ENCODE results near the gene RGS9BP.
"Not testable (repeated sequence)": the region's sequence is repeated elsewhere in the genome, so short reads cannot be mapped to it uniquely, and the experiment has no call there.

Gene RGS9BP

DNA sequence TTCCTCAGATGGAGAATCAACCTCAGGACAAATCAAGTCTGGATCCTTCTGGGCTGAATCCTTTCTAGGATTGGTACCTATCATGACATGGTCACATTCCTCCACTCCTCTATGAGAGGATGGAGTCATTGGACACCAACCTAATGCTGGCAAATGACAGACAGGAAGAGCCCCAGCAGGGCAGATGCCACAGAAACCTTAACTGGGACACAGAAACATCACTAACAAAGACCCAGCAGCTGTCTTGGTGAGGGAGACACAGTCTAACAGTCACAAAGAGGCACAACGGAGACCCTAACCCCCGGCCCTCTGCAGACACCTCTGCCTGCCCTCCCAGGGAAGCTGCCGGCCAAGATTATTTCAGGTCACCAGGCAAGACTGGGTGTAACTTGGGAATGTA, 2.8 kb upstream of the RGS9BP start:
- DNase-seq = no peak

- no peak for DNase-seq
Observed at GRCh38 chr19:32673573-32673972, 2.1 kb upstream of the RGS9BP start.

DNA sequence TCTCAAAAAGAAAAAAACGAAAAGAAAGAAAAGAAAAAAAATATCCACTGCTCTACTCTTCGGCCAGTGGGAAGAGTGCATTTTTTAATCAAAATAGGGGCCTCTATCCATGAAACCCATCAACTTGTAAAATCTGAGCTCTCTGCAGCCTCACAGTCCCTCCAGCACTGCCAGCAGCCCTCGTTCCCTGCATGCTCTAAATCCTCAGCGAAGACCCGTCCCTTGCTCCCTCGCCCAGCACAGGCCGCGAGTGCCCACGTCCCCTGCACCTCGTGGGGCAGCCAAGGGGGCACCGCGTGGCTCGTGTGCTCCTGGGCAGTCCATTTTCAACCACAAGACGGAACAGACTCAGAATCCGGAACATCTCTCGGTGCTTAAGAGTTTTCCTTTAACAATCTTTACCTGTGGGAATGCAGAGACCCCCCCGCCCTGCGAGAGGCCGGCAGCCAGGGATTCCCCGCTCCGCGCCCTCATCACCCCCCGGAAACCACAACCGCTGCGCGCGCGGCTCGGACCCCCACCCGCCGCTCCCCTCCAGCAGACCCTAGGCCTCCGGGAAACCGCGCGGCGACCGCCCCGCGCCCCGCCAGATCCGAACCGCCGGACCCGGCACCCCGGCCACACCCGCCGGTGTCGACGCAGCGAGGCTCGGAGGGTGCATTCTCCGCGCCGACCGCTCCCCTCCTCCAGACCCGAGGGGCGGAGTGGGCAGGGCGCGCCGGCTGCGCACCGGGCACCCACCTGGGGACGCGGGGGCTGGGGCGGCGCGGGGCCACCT, 1.3 kb upstream of the RGS9BP start:
- DNase-seq = no peak

GRCh38 chr19:32674931-32675719, 523 bp upstream of the RGS9BP start, which contains the start of gene ANKRD27:
Gene ANKRD27 (minus strand): TSS chr19:32675180. CDS start chr19:32659015, 16,165 bp downstream.
- peak; percentile 98 for DNase-seq

DNA sequence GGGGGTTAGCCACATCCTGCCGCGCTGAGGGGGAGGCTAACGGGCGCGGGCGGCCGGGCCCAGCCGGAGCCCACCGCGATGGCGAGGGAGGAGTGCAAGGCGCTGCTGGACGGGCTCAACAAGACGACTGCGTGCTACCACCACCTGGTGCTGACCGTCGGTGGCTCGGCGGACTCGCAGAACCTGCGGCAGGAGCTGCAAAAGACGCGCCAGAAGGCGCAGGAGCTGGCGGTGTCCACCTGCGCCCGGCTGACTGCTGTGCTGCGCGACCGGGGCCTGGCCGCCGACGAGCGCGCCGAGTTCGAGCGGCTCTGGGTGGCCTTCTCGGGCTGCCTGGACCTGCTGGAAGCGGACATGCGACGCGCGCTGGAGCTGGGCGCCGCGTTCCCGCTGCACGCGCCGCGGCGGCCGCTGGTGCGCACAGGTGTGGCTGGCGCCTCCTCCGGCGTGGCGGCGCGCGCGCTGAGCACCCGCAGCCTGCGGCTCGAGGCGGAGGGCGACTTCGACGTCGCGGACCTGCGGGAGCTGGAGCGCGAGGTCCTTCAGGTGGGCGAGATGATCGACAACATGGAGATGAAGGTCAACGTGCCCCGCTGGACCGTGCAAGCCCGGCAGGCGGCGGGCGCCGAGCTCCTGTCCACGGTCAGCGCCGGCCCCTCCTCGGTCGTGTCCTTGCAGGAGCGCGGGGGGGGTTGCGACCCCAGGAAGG, 692 bp downstream of the RGS9BP start:
- no peak for DNase-seq

- DNase-seq = no peak
Observed at GRCh38 chr19:32676895-32677359, 1.3 kb downstream of the RGS9BP start.

- DNase-seq = no peak
Observed at GRCh38 chr19:32677657-32678056, 2.0 kb downstream of the RGS9BP start.

DNA sequence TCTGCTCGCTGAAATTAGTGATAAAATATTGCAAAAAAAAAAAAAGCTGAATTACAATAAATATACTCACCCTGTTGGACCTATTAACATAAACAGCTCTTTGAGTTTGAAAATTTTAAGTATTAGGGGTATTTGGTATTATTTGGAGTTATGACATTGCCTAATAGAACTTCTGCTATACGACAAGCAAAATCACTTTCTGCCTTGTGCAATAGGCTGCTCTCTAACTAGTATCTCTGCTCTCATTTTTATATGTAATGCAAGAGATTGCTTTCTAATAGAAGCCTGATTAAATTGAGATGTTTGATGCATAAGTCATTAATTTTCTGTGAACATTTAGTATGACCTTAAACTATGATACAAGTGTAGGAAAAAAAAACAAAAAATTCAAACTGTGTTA, 5.3 kb downstream of the RGS9BP start:
- DNase-seq = peak; percentile 61

DNA sequence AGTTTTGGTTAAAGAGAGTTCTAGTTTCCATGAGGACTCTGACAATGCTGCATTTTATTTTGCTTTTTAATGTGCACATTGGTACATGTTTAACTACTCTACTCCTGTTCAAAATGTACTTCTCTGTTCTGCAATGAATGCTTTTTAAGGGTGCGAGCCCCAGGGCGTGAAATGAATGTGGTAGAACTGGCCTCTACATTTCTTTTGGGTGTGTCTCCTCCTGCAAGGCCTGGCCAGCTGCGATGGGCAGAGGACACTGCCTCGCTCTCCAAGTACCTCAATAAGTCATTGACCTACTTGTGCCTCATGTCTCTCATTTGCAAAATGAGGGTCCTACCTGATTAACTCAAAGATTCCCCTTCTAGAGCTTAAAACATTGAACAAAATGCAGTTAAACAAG, 6.7 kb downstream of the RGS9BP start:
- DNase-seq = no peak

- DNase-seq = no peak
Observed at GRCh38 chr19:32686847-32687475, 11.3 kb downstream of the RGS9BP start.

GRCh38 chr19:32687681-32688080, 12.0 kb downstream of the RGS9BP start:
- no peak for DNase-seq

GRCh38 chr19:32688311-32688710, 12.7 kb downstream of the RGS9BP start:
- peak; percentile 45 for DNase-seq

GRCh38 chr19:32691291-32691951, 15.8 kb downstream of the RGS9BP start, which contains the start of gene NUDT19:
Gene NUDT19 (plus strand): TSS chr19:32691821. CDS start chr19:32691961, 140 bp downstream.
- DNase-seq = peak; percentile 81

- peak; percentile 89 for DNase-seq
Observed at GRCh38 chr19:32691952-32692726, 16.5 kb downstream of the RGS9BP start.

GRCh38 chr19:32692727-32693061, 17.0 kb downstream of the RGS9BP start:
- DNase-seq = no peak

DNA sequence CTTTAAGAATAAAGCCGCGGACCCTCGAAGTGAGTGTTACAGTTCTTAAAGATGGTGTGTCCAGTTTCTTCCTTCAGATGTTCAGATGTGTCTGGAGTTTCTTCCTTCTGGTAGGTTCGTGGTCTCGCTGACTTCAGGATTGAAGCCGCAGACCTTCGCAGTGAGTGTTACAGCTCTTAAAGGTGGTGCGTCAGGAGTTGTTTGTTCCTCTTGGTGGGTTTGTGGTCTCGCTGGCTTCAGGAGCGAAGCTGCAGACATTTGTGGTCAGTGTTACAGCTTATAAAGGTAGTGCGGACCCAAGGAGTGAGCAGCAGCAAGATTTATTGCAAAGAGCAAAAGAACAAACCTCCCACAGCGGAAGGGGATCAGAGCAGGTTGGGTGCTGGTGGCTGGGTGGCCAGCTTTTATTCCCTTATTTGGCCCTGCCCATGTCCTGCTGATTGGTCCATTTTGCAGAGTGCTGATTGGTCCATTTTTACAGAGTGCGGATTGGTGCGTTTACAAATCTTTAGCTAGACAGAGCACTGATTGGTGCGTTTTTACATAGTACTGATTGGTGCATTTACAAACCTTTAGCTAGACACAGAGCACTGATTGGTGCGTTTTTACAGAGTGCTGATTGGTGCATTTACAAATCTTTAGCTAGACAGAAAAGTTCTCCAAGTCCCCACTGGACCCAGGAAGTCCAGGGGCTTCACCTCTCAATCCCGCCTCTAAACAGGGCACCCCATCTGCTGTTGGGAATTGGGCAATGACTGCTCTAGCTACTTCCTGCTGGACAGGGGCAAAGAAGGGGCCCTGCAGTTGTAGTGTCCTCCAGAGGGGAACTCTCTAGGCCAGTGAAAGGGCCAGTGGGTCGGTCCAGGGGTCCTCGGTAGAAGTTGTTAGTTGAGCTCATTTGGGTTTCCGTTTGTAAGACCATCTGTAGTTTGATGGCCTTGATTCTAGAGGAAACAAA, 17.8 kb downstream of the RGS9BP start:
- peak; percentile 60 for DNase-seq

- DNase-seq = not testable (repeated sequence)
Observed at GRCh38 chr19:32694316-32694715, 18.7 kb downstream of the RGS9BP start.

DNA sequence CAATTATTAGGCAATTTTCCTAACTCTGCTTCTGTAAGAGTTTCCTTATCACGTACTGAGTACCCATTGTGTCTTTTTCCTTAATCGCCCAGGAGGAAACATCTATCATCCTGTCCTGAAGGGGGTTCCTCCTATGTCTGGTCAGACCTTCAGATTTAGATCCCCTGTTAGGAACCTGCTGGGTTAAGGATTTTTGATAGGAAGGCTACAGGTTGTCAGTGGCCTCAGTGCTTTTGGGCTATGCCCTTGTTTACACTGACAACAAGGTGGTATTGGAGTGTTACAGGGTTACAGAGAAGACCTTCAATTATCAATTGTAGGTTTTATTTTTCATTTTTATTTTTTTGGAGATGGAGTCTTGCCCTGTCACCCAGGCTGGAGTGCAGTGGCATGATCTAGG, 19.2 kb downstream of the RGS9BP start:
- DNase-seq = not testable (repeated sequence)

GRCh38 chr19:32695506-32695905, 19.9 kb downstream of the RGS9BP start:
- peak; percentile 92 for DNase-seq

GRCh38 chr19:32696771-32697170, 21.1 kb downstream of the RGS9BP start:
- peak; percentile 88 for DNase-seq
